H1 (cell line): ENCODE data around the gene CITED4. TPM values are rescaled to one million over a fixed set of nuclear protein-coding genes. Genes with fewer than 3 reads are reported as not detected.

Experiments used
- KDM4A ChIP-seq: IDR thresholded peaks from one replicate; pipeline ENCODE4 v1.7.1; 2012; ENCODE audit warnings: low read depth, mild to moderate bottlenecking, moderate library complexity, low read length, inconsistent platforms; ENCODE audit not compliant: severe bottlenecking
- KDM5A ChIP-seq: fragments of 200-600 bp; IDR thresholded peaks from 2 replicates; pipeline ENCODE4 v1.7.1; 2012; ENCODE audit warnings: mild to moderate bottlenecking, low read length, inconsistent platforms, mixed read lengths
- SIX5 ChIP-seq: IDR thresholded peaks from 2 replicates; pipeline ENCODE4 v1.6.1; 2011; ENCODE audit warnings: mild to moderate bottlenecking, low read depth, low read length
- SP4 ChIP-seq: IDR thresholded peaks from 2 replicates; pipeline ENCODE4 v1.6.1; 2012; ENCODE audit warnings: low read length, inconsistent platforms
- TAF7 ChIP-seq: optimal IDR thresholded peaks from 2 replicates; pipeline ENCODE3; 2011; ENCODE audit warnings: low read depth, mild to moderate bottlenecking, inconsistent platforms, low read length, moderate library complexity, borderline replicate concordance
- polyA plus RNA-seq, 7 experiments: library from polyadenylated mRNA; depleted of rRNA in 3 of 7; stranded (reverse) in 5 of 7; unstranded in 2 of 7; fragments of >200 nt in 5 of 7; fragments of 200-250 nt in 2 of 7; gene quantifications; 1 replicate in 5 of 7; 2 replicates in 1 of 7; 4 replicates in 1 of 7; pipeline versions ENCODE4 v1.2.1 to v1.2.3, GENCODE V29; 2011 to 2013; ENCODE audit warnings: missing spikeins in 2 of 7, mixed read lengths in 2 of 7
- total RNA-seq: library from RNA; stranded (reverse); fragmentation: NEBNext Ultra II Directional; extraction: Animal tissue kit (Norgen Biotek cat#: 25700); gene quantifications from 2 replicates; pipeline ENCODE4 v1.2.1, GENCODE V29; 2021

The CITED4 gene
- total and polyA plus RNA-seq, 2 of the 8 experiments (the other 6 are each of a cell fraction or from before 2014, with no cell fraction given), result 5.4 to 16.3 TPM

- TF ChIP-seq SP4 (no peak), SIX5 (no peak), KDM4A (no peak), KDM5A (no peak), TAF7 (no peak)
These were observed 36.3 kb upstream of the CITED4 start (continued) for GRCh38 chr1:40898431-40898901.
